K562 (cell line): ENCODE results near the gene AIFM3. TPM values are rescaled to one million over a fixed set of nuclear protein-coding genes. Genes with fewer than 3 reads are reported as not detected.

Experiments used
- CLOCK ChIP-seq: fragments of 250-450 bp; sonication (Bioruptor Pico); IDR thresholded peaks from 2 replicates; pipeline ENCODE4 v1.4.0; 2020; ENCODE audit warnings: mild to moderate bottlenecking, moderate library complexity, borderline replicate concordance
- RBM14 ChIP-seq: fragments of 200-400 bp; formaldehyde crosslinking; IDR thresholded peaks from 2 replicates; pipeline ENCODE4 v1.6.1; 2018; ENCODE audit warnings: low read depth, mild to moderate bottlenecking, low read length, moderate library complexity, borderline replicate concordance; ENCODE audit not compliant: insufficient read depth
- RFX1 ChIP-seq: fragments of 450-650 bp; IDR thresholded peaks from 2 replicates; pipeline ENCODE4 v1.6.1; 2016; ENCODE audit warnings: mild to moderate bottlenecking, moderate library complexity
- ZNF277 ChIP-seq: fragments of 250-450 bp; sonication (Bioruptor Pico); IDR thresholded peaks from 2 replicates; pipeline ENCODE4 v1.8.0; 2022; ENCODE audit warnings: inconsistent platforms, mild to moderate bottlenecking, moderate library complexity, borderline replicate concordance
- ZNF589 ChIP-seq: fragments of 200-800 bp; sonication (Bioruptor generic); IDR thresholded peaks from 2 replicates; pipeline ENCODE4 v1.6.1; 2016; ENCODE audit warnings: low read depth, missing genetic modification characterization, missing compliant biosample characterization
- polyA plus RNA-seq, 8 experiments: library from polyadenylated mRNA; depleted of rRNA in 4 of 8; stranded (reverse) in 5 of 8; unstranded in 3 of 8; fragments of >200 nt; fragmentation: Nextera tagmentation in 2 of 8; fragmentation: Illumina TruSeq in 1 of 8; extraction: Ambion mirVana in 2 of 8; extraction: Trizol in 1 of 8; gene quantifications; 2 replicates each; pipeline versions ENCODE4 v1.2.1 to v1.2.3, GENCODE V29; 2011 to 2014; ENCODE audit warnings: inconsistent platforms in 1 of 8, missing spikeins in 1 of 8
- total RNA-seq, 7 experiments: library from RNA; depleted of rRNA in 6 of 7; stranded (reverse); fragments of >200 nt in 6 of 7; fragmentation: Illumina TruSeq in 2 of 7; extraction: Trizol in 2 of 7; gene quantifications; 2 replicates each; pipeline versions ENCODE4 v1.2.1 to v1.2.3, GENCODE V29; 2011 to 2021; ENCODE audit warnings: low replicate concordance in 1 of 7
- TF ChIP-seq, protein P1 (sequence below): sonication (generic); formaldehyde crosslinking; IDR thresholded peaks from 2 replicates; pipeline ENCODE4 v1.8.0; 2023; ENCODE audit warnings: missing genetic modification reagents, mild to moderate bottlenecking, borderline replicate concordance
- TF ChIP-seq, protein P2 (sequence below): sonication (generic); formaldehyde crosslinking; IDR thresholded peaks from 2 replicates; pipeline ENCODE4 v1.8.1; 2022; ENCODE audit warnings: missing genetic modification reagents
- TF ChIP-seq, protein P3 (sequence below): fragments of 200-800 bp; sonication (Bioruptor generic); IDR thresholded peaks from 2 replicates; pipeline ENCODE4 v1.6.1; 2016; ENCODE audit warnings: missing genetic modification characterization, missing compliant biosample characterization

AIFM3 gene
- total and polyA plus RNA-seq, 9 of the 15 experiments (the other 6 are each of a cell fraction or from before 2014, with no cell fraction given): 0.03 to 0.20 (median 0.07) TPM; not detected in 1

DNA sequence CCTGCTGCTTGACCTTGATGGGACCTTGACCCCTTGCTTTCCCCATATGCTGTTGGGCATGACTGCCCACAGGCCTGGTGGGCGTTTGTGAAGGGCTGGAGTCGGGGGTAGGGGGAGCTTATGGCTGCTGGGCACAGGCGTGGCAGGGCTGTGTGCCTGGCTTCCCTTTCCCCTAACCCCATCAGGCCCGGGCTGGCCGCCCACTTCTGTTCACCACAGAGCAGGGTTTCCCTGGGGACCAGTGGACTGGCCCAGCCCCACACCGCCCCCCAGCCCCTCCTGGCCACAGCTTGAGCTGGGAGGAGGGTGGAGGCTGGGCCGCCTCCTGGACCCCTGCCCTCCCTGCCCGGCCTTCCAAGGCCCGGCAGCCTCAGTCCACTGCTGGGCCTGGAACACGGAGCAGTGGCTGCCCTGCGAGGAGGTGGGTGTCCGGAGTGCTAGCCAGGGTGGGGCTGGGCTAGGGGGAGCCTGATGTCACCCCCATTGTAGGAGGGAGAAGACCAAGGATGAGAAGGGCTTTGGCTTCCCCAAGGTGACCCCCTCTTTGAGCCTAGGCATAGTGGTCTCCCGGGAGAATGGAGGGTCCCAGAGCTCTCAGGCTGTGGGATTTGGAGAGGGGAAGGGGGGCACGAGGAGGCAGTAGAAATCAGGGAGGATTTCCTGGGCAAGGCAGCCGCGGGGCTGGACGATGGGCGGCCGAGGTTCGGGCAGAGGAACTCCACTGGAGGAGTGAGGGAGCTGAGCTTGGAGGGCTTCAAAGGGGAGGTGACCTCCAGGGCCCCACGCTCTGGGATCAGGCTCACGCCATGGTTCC, at the start of gene AIFM3 (continued):
- TF ChIP-seq, protein P1, sequence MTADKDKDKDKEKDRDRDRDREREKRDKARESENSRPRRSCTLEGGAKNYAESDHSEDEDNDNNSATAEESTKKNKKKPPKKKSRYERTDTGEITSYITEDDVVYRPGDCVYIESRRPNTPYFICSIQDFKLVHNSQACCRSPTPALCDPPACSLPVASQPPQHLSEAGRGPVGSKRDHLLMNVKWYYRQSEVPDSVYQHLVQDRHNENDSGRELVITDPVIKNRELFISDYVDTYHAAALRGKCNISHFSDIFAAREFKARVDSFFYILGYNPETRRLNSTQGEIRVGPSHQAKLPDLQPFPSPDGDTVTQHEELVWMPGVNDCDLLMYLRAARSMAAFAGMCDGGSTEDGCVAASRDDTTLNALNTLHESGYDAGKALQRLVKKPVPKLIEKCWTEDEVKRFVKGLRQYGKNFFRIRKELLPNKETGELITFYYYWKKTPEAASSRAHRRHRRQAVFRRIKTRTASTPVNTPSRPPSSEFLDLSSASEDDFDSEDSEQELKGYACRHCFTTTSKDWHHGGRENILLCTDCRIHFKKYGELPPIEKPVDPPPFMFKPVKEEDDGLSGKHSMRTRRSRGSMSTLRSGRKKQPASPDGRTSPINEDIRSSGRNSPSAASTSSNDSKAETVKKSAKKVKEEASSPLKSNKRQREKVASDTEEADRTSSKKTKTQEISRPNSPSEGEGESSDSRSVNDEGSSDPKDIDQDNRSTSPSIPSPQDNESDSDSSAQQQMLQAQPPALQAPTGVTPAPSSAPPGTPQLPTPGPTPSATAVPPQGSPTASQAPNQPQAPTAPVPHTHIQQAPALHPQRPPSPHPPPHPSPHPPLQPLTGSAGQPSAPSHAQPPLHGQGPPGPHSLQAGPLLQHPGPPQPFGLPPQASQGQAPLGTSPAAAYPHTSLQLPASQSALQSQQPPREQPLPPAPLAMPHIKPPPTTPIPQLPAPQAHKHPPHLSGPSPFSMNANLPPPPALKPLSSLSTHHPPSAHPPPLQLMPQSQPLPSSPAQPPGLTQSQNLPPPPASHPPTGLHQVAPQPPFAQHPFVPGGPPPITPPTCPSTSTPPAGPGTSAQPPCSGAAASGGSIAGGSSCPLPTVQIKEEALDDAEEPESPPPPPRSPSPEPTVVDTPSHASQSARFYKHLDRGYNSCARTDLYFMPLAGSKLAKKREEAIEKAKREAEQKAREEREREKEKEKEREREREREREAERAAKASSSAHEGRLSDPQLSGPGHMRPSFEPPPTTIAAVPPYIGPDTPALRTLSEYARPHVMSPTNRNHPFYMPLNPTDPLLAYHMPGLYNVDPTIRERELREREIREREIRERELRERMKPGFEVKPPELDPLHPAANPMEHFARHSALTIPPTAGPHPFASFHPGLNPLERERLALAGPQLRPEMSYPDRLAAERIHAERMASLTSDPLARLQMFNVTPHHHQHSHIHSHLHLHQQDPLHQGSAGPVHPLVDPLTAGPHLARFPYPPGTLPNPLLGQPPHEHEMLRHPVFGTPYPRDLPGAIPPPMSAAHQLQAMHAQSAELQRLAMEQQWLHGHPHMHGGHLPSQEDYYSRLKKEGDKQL: peak; percentile 84; the same call in 1 of the 2 replicates
- TF ChIP-seq, protein P2, sequence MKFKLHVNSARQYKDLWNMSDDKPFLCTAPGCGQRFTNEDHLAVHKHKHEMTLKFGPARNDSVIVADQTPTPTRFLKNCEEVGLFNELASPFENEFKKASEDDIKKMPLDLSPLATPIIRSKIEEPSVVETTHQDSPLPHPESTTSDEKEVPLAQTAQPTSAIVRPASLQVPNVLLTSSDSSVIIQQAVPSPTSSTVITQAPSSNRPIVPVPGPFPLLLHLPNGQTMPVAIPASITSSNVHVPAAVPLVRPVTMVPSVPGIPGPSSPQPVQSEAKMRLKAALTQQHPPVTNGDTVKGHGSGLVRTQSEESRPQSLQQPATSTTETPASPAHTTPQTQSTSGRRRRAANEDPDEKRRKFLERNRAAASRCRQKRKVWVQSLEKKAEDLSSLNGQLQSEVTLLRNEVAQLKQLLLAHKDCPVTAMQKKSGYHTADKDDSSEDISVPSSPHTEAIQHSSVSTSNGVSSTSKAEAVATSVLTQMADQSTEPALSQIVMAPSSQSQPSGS (CRISPR knock-in tag): 0 out of 2 replicates have a peak, but pooled peaks have one; percentile 25
- TF ChIP-seq CLOCK: no peak
- no peak for TF ChIP-seq RFX1
- 0 out of 2 replicates have a peak, but pooled peaks have one; percentile 60 for TF ChIP-seq RBM14
- no peak for TF ChIP-seq ZNF277 (CRISPR knock-in tag)
- TF ChIP-seq, protein P3, sequence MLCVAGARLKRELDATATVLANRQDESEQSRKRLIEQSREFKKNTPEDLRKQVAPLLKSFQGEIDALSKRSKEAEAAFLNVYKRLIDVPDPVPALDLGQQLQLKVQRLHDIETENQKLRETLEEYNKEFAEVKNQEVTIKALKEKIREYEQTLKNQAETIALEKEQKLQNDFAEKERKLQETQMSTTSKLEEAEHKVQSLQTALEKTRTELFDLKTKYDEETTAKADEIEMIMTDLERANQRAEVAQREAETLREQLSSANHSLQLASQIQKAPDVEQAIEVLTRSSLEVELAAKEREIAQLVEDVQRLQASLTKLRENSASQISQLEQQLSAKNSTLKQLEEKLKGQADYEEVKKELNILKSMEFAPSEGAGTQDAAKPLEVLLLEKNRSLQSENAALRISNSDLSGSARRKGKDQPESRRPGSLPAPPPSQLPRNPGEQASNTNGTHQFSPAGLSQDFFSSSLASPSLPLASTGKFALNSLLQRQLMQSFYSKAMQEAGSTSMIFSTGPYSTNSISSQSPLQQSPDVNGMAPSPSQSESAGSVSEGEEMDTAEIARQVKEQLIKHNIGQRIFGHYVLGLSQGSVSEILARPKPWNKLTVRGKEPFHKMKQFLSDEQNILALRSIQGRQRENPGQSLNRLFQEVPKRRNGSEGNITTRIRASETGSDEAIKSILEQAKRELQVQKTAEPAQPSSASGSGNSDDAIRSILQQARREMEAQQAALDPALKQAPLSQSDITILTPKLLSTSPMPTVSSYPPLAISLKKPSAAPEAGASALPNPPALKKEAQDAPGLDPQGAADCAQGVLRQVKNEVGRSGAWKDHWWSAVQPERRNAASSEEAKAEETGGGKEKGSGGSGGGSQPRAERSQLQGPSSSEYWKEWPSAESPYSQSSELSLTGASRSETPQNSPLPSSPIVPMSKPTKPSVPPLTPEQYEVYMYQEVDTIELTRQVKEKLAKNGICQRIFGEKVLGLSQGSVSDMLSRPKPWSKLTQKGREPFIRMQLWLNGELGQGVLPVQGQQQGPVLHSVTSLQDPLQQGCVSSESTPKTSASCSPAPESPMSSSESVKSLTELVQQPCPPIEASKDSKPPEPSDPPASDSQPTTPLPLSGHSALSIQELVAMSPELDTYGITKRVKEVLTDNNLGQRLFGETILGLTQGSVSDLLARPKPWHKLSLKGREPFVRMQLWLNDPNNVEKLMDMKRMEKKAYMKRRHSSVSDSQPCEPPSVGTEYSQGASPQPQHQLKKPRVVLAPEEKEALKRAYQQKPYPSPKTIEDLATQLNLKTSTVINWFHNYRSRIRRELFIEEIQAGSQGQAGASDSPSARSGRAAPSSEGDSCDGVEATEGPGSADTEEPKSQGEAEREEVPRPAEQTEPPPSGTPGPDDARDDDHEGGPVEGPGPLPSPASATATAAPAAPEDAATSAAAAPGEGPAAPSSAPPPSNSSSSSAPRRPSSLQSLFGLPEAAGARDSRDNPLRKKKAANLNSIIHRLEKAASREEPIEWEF (CRISPR knock-in tag): no peak
- no peak for TF ChIP-seq ZNF589 (CRISPR knock-in tag)
